Measurements from ENCODE around the gene ECI1. TPM values are rescaled to one million over a fixed set of nuclear protein-coding genes. Genes with fewer than 3 reads are reported as not detected.

ECI1 gene
- total and polyA plus RNA-seq, 4 donors = 28.4 to 66.0 (median 47.1) TPM

GRCh38 chr16:2191446-2191706 is 60.0 kb downstream of the ECI1 start:
- 39 to 56% methylated on average over 11 of the region's 11 CpGs for WGBS, 2 donors
- Histone ChIP-seq H3K27ac (ENCODE audit: low read depth in 1 of 2, low read length in 2 of 2) (no peak overlapping the region), H3K4me3 (ENCODE audit: low read length in 2 of 2) (no peak overlapping the region), H3K36me3 (ENCODE audit: control insufficient read depth in 1 of 2, insufficient read depth in 2 of 2, low read length in 1 of 2) (no peaks in the 10 kb centered on the region), H3K27me3 (ENCODE audit: control insufficient read depth in 1 of 2, insufficient read depth in 2 of 2, low read length in 1 of 2) (no peaks in the 10 kb centered on the region), H3K4me1 (ENCODE audit: control insufficient read depth in 1 of 2, insufficient read depth in 2 of 2, low read length in 2 of 2) (no peaks in the 10 kb centered on the region), H3K9me3 (ENCODE audit: control insufficient read depth, low read length) (no peaks in the 10 kb centered on the region)
- ATAC-seq (ENCODE audit: low FRiP score) = no peak
- DNase-seq = no peak
- intact Hi-C loops (cut with DNase I) = no loop called here

- WGBS, 2 donors = 67 to 76% methylated on average over 24 to 25 of the region's 25 CpGs
- ATAC-seq (ENCODE audit: low FRiP score) (no peak), DNase-seq (no peak)
- no peaks in the 10 kb centered on the region for H3K36me3 ChIP-seq (ENCODE audit: control insufficient read depth in 1 of 2, insufficient read depth in 2 of 2, low read length in 1 of 2)
- H3K27me3 ChIP-seq (ENCODE audit: control insufficient read depth in 1 of 2, insufficient read depth in 2 of 2, low read length in 1 of 2) = no peaks in the 10 kb centered on the region
- intact Hi-C loops (cut with DNase I) = no loop called here
- H3K9me3 ChIP-seq (ENCODE audit: control insufficient read depth, low read length) = no peaks in the 10 kb centered on the region
- H3K4me1 ChIP-seq (ENCODE audit: control insufficient read depth in 1 of 2, insufficient read depth in 2 of 2, low read length in 2 of 2) = no peaks in the 10 kb centered on the region
- H3K27ac ChIP-seq (ENCODE audit: low read depth in 1 of 2, low read length in 2 of 2) = no peak overlapping the region
- no peak overlapping the region for H3K4me3 ChIP-seq (ENCODE audit: low read length in 2 of 2)
Measured at GRCh38 chr16:2190659-2191445, 60.5 kb downstream of the ECI1 start.

GRCh38 chr16:2190002-2190658 is 61.3 kb downstream of the ECI1 start:
- H3K27ac ChIP-seq (ENCODE audit: low read depth in 1 of 2, low read length in 2 of 2) = no peak overlapping the region
- DNase-seq = no peak
- H3K4me3 ChIP-seq (ENCODE audit: low read length in 2 of 2) = no peak overlapping the region
- H3K9me3 ChIP-seq (ENCODE audit: control insufficient read depth, low read length) = no peaks in the 10 kb centered on the region
- H3K36me3 ChIP-seq (ENCODE audit: control insufficient read depth in 1 of 2, insufficient read depth in 2 of 2, low read length in 1 of 2) = no peaks in the 10 kb centered on the region
- H3K4me1 ChIP-seq (ENCODE audit: control insufficient read depth in 1 of 2, insufficient read depth in 2 of 2, low read length in 2 of 2) = no peaks in the 10 kb centered on the region
- no peaks in the 10 kb centered on the region for H3K27me3 ChIP-seq (ENCODE audit: control insufficient read depth in 1 of 2, insufficient read depth in 2 of 2, low read length in 1 of 2)
- intact Hi-C loops (cut with DNase I) = no loop called here
- WGBS, 2 donors = 78 to 81% methylated on average over 24 of the region's 24 CpGs
- no peak for ATAC-seq (ENCODE audit: low FRiP score)

Small RNA genes within 50 kb of the gene (microRNA-seq; reads per million reads assigned to microRNA genes)
- gene MIR3677 = 0 reads per million in 2 donors
- 0 reads per million in 2 donors for gene MIR4717

Other genes with a start within 250 kb of the ECI1 start
- gene ZNF598, start 241.8 kb downstream of the ECI1 start, total RNA-seq = 10 to 100 TPM; 31.0 to 34.4 TPM
- gene ZNF598, start 241.8 kb downstream of the ECI1 start, polyA plus RNA-seq = 10 to 100 TPM; 12.8 to 32.9 TPM
- 1 to 10 TPM in 1 of 2 donors, not detected in 1; 1.2 TPM for gene NPW, start 231.8 kb downstream of the ECI1 start, total RNA-seq
- under 1 TPM in 1 of 2 donors, not detected in 1; 0.56 TPM for gene NPW, start 231.8 kb downstream of the ECI1 start, polyA plus RNA-seq
- 100 to 1,000 TPM in 1 of 2 donors, 10 to 100 TPM in 1; 81.8 to 110 TPM for gene NHERF2, start 224.7 kb downstream of the ECI1 start, total RNA-seq
- 100 to 1,000 TPM; 119 to 133 TPM for gene NHERF2, start 224.7 kb downstream of the ECI1 start, polyA plus RNA-seq
- gene NTHL1, start 203.8 kb downstream of the ECI1 start, total RNA-seq = 10 to 100 TPM in 1 of 2 donors, 1 to 10 TPM in 1; 7.4 to 12.9 TPM
- gene NTHL1, start 203.8 kb downstream of the ECI1 start, polyA plus RNA-seq = 10 to 100 TPM; 24.4 to 33.8 TPM
- 100 to 1,000 TPM in 1 of 2 donors, 10 to 100 TPM in 1; 92.4 to 146 TPM for gene TSC2, start 203.6 kb downstream of the ECI1 start, total RNA-seq
- gene TSC2, start 203.6 kb downstream of the ECI1 start, polyA plus RNA-seq = 100 to 1,000 TPM in 1 of 2 donors, 10 to 100 TPM in 1; 16.2 to 166 TPM
- 100 to 1,000 TPM; 325 to 337 TPM for gene PKD1, start 115.7 kb downstream of the ECI1 start, total RNA-seq
- 100 to 1,000 TPM in 1 of 2 donors, 10 to 100 TPM in 1; 42.8 to 270 TPM for gene PKD1, start 115.7 kb downstream of the ECI1 start, polyA plus RNA-seq
- under 1 TPM in 1 of 2 donors, not detected in 1; 0.51 TPM for gene RAB26, start 103.0 kb downstream of the ECI1 start, total RNA-seq
- 1 to 10 TPM; 2.5 to 4.8 TPM for gene RAB26, start 103.0 kb downstream of the ECI1 start, polyA plus RNA-seq
- 10 to 100 TPM; 47.7 to 54.4 TPM for gene TRAF7, start 95.8 kb downstream of the ECI1 start, total RNA-seq
- 10 to 100 TPM; 24.4 to 38.0 TPM for gene TRAF7, start 95.8 kb downstream of the ECI1 start, polyA plus RNA-seq
- gene CASKIN1, start 55.0 kb downstream of the ECI1 start, total RNA-seq = under 1 TPM in 1 of 2 donors, not detected in 1; 0.15 TPM
- gene CASKIN1, start 55.0 kb downstream of the ECI1 start, polyA plus RNA-seq = under 1 TPM; 0.13 to 0.28 TPM
- gene MLST8, start 46.1 kb downstream of the ECI1 start, total RNA-seq = 10 to 100 TPM; 14.1 to 19.9 TPM
- gene MLST8, start 46.1 kb downstream of the ECI1 start, polyA plus RNA-seq = 10 to 100 TPM; 23.7 to 50.7 TPM
- 1 to 10 TPM; 3.4 to 6.0 TPM for gene BRICD5, start 40.7 kb downstream of the ECI1 start, total RNA-seq
- 10 to 100 TPM in 1 of 2 donors, under 1 TPM in 1; 0.88 to 36.1 TPM for gene BRICD5, start 40.7 kb downstream of the ECI1 start, polyA plus RNA-seq
- 1 to 10 TPM; 8.9 to 9.1 TPM for gene PGP, start 36.7 kb downstream of the ECI1 start, total RNA-seq
- gene PGP, start 36.7 kb downstream of the ECI1 start, polyA plus RNA-seq = 10 to 100 TPM in 1 of 2 donors, 1 to 10 TPM in 1; 7.3 to 15.4 TPM
- gene E4F1, start 28.0 kb downstream of the ECI1 start, total RNA-seq = 10 to 100 TPM; 17.3 to 21.5 TPM
- gene E4F1, start 28.0 kb downstream of the ECI1 start, polyA plus RNA-seq = 10 to 100 TPM; 12.9 to 75.7 TPM
- gene DNASE1L2, start 15.1 kb downstream of the ECI1 start, total RNA-seq = 1 to 10 TPM in 1 of 2 donors, under 1 TPM in 1; 0.39 to 1.1 TPM
- 1 to 10 TPM in 1 of 2 donors, under 1 TPM in 1; 0.38 to 1.1 TPM for gene DNASE1L2, start 15.1 kb downstream of the ECI1 start, polyA plus RNA-seq
- gene RNPS1, start 16.5 kb upstream of the ECI1 start, total RNA-seq = 10 to 100 TPM; 95.5 to 98.4 TPM
- gene RNPS1, start 16.5 kb upstream of the ECI1 start, polyA plus RNA-seq = 100 to 1,000 TPM in 1 of 2 donors, 10 to 100 TPM in 1; 96.4 to 101 TPM
- gene ABCA3, start 89.1 kb upstream of the ECI1 start, total RNA-seq = 10 to 100 TPM; 11.7 to 19.3 TPM
- 1 to 10 TPM; 2.6 to 7.6 TPM for gene ABCA3, start 89.1 kb upstream of the ECI1 start, polyA plus RNA-seq
- 1 to 10 TPM in 1 of 2 donors, under 1 TPM in 1; 0.91 to 3.6 TPM for gene CCNF, start 177.9 kb upstream of the ECI1 start, total RNA-seq
- under 1 TPM; 0.33 to 0.75 TPM for gene CCNF, start 177.9 kb upstream of the ECI1 start, polyA plus RNA-seq
- gene TEDC2, start 208.5 kb upstream of the ECI1 start, total RNA-seq = under 1 TPM; 0.62 to 0.84 TPM
- gene TEDC2, start 208.5 kb upstream of the ECI1 start, polyA plus RNA-seq = 1 to 10 TPM in 1 of 2 donors, under 1 TPM in 1; 0.38 to 1.6 TPM
- gene NTN3, start 219.7 kb upstream of the ECI1 start, total RNA-seq = under 1 TPM in 1 of 2 donors, not detected in 1; 0.42 TPM
- gene NTN3, start 219.7 kb upstream of the ECI1 start, polyA plus RNA-seq = not detected
- gene TBC1D24, start 223.5 kb upstream of the ECI1 start, total RNA-seq = 10 to 100 TPM in 1 of 2 donors, 1 to 10 TPM in 1; 6.9 to 15.6 TPM
- 1 to 10 TPM in 1 of 2 donors, under 1 TPM in 1; 0.38 to 3.0 TPM for gene TBC1D24, start 223.5 kb upstream of the ECI1 start, polyA plus RNA-seq

All from aorta (tissue), 5 donors.